Testis (tissue), 3 donors: ENCODE measurements around the gene FBXL17. TPM values are rescaled to one million over a fixed set of nuclear protein-coding genes. Genes with fewer than 3 reads are reported as not detected.

Source experiments
- DNase-seq: peaks from one replicate; pipeline ENCODE4 v3.0.0-alpha.2; 2019
- H3K27ac ChIP-seq, 2 donors: fragments of 200-600 bp; sonication (generic); one replicate each; pipeline ENCODE4 v1.5.1; 2019
- H3K27me3 ChIP-seq: fragments of 200-600 bp; sonication (generic); one replicate; pipeline ENCODE4 v1.5.1; 2019
- H3K36me3 ChIP-seq: fragments of 200-600 bp; sonication (generic); one replicate; pipeline ENCODE4 v1.5.1; 2017; ENCODE audit warnings: low read depth; ENCODE audit errors: missing control alignments
- H3K4me1 ChIP-seq: fragments of 200-600 bp; sonication (generic); one replicate; pipeline ENCODE4 v1.5.1; 2019
- H3K4me3 ChIP-seq, 2 donors: fragments of 200-600 bp; sonication (generic); one replicate each; pipeline ENCODE4 v1.5.1; 2017 to 2019
- H3K9me3 ChIP-seq: fragments of 200-600 bp; sonication (generic); one replicate; pipeline ENCODE4 v1.5.1; 2017
- POLR2A ChIP-seq: fragments of 450-650 bp; IDR thresholded peaks from one replicate; pipeline ENCODE4 v1.6.1; 2017; ENCODE audit warnings: antibody characterized with exemption, mild to moderate bottlenecking, moderate library complexity
- WGBS, 2 donors: methylation state at CpG; one replicate each; pipeline ENCODE4 v1.1.5; 2018; 5-methylcytosine and 5-hydroxymethylcytosine counted together
- intact Hi-C: fragments of 100-400 bp; cut with DNase I; formaldehyde crosslinking; loops from one replicate; pipeline ENCODE4 v1.15.1; 2023; ENCODE audit warnings: low total_unique reads
- polyA plus RNA-seq: library from polyadenylated mRNA; stranded (reverse); fragments of 350-450 nt; fragmentation: Illumina TruSeq; extraction: RNeasy Lipid Tissue Mini Kit (QIAGEN cat#74804); gene quantifications from one replicate; pipeline ENCODE4 v1.2.3, GENCODE V29; 2014; ENCODE audit warnings: low read depth, low replicate concordance; ENCODE audit not compliant: insufficient read depth
- total RNA-seq, 2 donors: library from RNA; depleted of rRNA; stranded (reverse); fragments of >200 nt; gene quantifications; one replicate each; pipeline ENCODE4 v1.2.3, GENCODE V29; 2016
- TF ChIP-seq, protein P1 (sequence below), 3 experiments: fragments of 450-650 bp in 2 of 3; fragments of 200-600 bp in 1 of 3; sonication (generic) in 1 of 3; IDR thresholded peaks; one replicate each; pipeline ENCODE4 v1.5.1; 2016 to 2019; ENCODE audit warnings: antibody characterized with exemption in 3 of 3, mild to moderate bottlenecking in 2 of 3, moderate library complexity in 1 of 3

Gene FBXL17
- total and polyA plus RNA-seq, 3 donors from 2014 or later, result 20.7 to 25.1 (median 22.6) TPM

- H3K4me1 ChIP-seq, result no peaks in the 10 kb centered on the region
- no peaks in the 10 kb centered on the region for H3K9me3 ChIP-seq
- no peaks in the 10 kb centered on the region for H3K27me3 ChIP-seq
- H3K27ac ChIP-seq, result no peak overlapping the region
- H3K4me3 ChIP-seq, result no peak overlapping the region
- no peaks in the 10 kb centered on the region for H3K36me3 ChIP-seq
- TF ChIP-seq POLR2A, result no peak
- TF ChIP-seq, protein P1, sequence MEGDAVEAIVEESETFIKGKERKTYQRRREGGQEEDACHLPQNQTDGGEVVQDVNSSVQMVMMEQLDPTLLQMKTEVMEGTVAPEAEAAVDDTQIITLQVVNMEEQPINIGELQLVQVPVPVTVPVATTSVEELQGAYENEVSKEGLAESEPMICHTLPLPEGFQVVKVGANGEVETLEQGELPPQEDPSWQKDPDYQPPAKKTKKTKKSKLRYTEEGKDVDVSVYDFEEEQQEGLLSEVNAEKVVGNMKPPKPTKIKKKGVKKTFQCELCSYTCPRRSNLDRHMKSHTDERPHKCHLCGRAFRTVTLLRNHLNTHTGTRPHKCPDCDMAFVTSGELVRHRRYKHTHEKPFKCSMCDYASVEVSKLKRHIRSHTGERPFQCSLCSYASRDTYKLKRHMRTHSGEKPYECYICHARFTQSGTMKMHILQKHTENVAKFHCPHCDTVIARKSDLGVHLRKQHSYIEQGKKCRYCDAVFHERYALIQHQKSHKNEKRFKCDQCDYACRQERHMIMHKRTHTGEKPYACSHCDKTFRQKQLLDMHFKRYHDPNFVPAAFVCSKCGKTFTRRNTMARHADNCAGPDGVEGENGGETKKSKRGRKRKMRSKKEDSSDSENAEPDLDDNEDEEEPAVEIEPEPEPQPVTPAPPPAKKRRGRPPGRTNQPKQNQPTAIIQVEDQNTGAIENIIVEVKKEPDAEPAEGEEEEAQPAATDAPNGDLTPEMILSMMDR (IDR thresholded peaks at IDR 0.05), result no peak
- DNase-seq, result no peak
- 91 to 96% methylated on average over 1 of the region's 1 CpG for WGBS, 2 donors
- intact Hi-C loops, result no loop called here
Observed at GRCh38 chr5:108321341-108321740, 60.6 kb downstream of the FBXL17 start.

- Histone ChIP-seq H3K4me1 (no peaks in the 10 kb centered on the region), H3K4me3 (no peak overlapping the region), H3K27ac (no peak overlapping the region), H3K9me3 (no peaks in the 10 kb centered on the region), H3K36me3 (no peaks in the 10 kb centered on the region), H3K27me3 (no peaks in the 10 kb centered on the region)
- no peak for DNase-seq
- no peak for TF ChIP-seq POLR2A
- TF ChIP-seq, protein P1 (IDR thresholded peaks at IDR 0.05), result no peak
- intact Hi-C loops, result no loop called here
Observed at GRCh38 chr5:108320231-108320630, 61.7 kb downstream of the FBXL17 start.

DNA sequence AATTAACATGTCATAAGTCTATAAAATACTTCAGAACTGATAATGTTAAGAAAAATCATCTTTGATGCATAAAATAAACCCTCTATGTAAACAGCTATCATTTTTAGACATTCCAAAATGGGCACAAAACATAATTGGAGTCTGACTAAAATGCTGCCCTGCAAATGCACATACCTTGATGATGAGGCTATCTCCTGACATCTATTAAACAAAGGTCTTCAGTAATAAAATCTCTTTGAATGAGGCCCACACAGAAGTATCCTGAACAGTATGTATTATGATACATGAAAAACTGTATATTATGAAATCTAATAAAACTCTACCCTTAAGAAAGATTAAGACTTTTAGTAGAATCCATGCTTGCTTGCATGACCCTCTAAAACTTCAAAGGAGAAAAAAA is 66.1 kb downstream of the FBXL17 start:
- H3K27me3 ChIP-seq, result no peaks in the 10 kb centered on the region
- H3K9me3 ChIP-seq, result no peaks in the 10 kb centered on the region
- H3K36me3 ChIP-seq, result no peaks in the 10 kb centered on the region
- no peak overlapping the region for H3K27ac ChIP-seq
- H3K4me3 ChIP-seq, result no peak overlapping the region
- no peaks in the 10 kb centered on the region for H3K4me1 ChIP-seq
- TF ChIP-seq, protein P1 (IDR thresholded peaks at IDR 0.05), result no peak
- TF ChIP-seq POLR2A, result no peak
- no peak for DNase-seq
- intact Hi-C loops, result no loop called here

DNA sequence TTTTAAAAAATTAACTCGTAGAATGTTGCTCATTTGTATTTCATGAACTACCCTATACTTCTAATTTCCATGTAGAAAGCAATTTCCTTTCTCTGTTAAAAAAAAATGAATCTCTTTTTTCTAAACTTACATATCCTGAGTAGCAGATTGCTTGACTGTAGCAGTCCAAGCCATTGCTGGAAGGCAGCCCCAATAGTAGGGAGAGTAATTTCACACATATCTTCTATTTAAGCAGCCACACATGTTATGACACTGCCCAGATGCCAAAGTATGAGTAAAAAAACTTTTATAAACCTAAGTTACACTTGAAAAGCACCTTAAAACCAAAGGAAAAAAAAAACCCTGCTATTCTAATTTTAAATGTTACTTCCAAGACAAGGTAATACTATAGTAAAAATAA is 69.6 kb downstream of the FBXL17 start:
- H3K9me3 ChIP-seq, result no peaks in the 10 kb centered on the region
- intact Hi-C loops, result no loop called here
- TF ChIP-seq, protein P1 (IDR thresholded peaks at IDR 0.05), result no peak
- no peak for TF ChIP-seq POLR2A
- no peak overlapping the region for H3K4me3 ChIP-seq
- WGBS, 2 donors, result 98 to 100% methylated on average over 1 of the region's 1 CpG
- H3K4me1 ChIP-seq, result no peaks in the 10 kb centered on the region
- no peaks in the 10 kb centered on the region for H3K36me3 ChIP-seq
- no peak overlapping the region for H3K27ac ChIP-seq
- no peaks in the 10 kb centered on the region for H3K27me3 ChIP-seq
- no peak for DNase-seq

DNA sequence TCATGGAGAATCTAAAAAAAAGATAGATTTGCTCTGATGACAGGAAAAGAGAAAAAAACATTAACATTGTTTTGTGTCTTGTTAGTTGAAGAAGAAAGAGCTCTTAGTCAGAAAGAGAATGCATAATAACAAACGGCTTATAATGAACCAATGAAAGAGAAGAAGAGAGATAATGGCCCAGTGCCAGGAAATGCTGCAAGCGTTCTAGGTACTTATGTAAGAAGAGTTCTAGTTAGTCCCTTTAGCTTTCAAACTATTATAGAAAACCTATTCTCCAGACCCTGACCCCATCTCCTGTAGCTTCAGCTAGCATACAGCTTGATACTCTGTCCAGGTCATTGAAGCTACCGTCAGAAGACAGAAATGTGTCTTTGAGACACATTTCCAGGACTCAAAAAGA is 70.2 kb downstream of the FBXL17 start:
- H3K27ac ChIP-seq, result no peak overlapping the region
- no peak overlapping the region for H3K4me3 ChIP-seq
- TF ChIP-seq, protein P1 (IDR thresholded peaks at IDR 0.05), result no peak
- no peak for TF ChIP-seq POLR2A
- WGBS, 2 donors, result 88 to 91% methylated on average over 3 of the region's 3 CpGs
- H3K9me3 ChIP-seq, result no peaks in the 10 kb centered on the region
- no peak for DNase-seq
- H3K4me1 ChIP-seq, result no peaks in the 10 kb centered on the region
- intact Hi-C loops, result no loop called here
- H3K27me3 ChIP-seq, result no peaks in the 10 kb centered on the region
- H3K36me3 ChIP-seq, result no peaks in the 10 kb centered on the region
